ENCODE measurements around the gene IGSF9.
A peak's percentile ranks its signal among the peaks of the same experiment; 100 is the strongest.

The IGSF9 gene

DNA sequence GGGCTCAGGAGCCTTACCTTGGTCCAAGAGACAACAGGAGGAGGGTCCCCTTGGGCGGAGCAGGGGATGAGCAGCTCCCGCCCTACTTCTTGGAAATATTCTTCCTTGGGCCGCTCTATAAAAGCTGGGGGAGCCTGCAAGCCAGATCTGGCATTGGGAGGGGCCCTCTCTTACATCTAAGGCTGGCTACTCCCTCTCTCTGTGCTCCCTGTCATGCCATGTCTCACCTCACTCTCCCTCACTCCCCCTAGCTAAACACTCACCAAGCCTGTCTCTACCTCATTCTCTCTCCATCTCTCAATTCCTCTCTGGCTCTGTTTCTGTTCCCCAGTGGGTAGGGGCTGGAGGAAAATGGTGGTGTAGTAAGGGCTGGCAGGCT is 13.6 kb downstream of the IGSF9 start:
- no peak for DNase-seq

GRCh38 chr1:159931101-159931794 is 14.2 kb downstream of the IGSF9 start:
- DNase-seq: no peak

DNA sequence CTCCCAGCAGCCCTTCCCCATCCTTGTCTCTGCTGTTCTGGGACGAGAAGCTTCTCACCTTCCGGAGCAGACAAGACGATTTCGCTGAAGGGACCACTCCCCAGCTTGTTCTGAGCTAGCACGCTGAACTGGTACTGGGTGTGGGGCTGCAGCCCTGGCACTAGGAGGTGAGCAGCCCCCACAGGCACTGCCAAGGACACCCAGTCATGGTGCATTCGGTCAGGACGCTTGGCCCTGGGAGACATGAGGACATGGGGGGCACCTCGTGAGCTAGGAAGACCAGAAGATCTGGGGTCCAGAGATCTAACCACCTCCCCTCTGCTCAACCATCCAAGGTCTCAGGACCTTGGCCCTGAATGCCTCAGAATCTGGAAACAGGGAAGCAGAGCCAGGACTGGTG is 14.8 kb downstream of the IGSF9 start:
- DNase-seq: no peak

GRCh38 chr1:159930216-159930615 is 15.2 kb downstream of the IGSF9 start:
- no peak for DNase-seq

DNA sequence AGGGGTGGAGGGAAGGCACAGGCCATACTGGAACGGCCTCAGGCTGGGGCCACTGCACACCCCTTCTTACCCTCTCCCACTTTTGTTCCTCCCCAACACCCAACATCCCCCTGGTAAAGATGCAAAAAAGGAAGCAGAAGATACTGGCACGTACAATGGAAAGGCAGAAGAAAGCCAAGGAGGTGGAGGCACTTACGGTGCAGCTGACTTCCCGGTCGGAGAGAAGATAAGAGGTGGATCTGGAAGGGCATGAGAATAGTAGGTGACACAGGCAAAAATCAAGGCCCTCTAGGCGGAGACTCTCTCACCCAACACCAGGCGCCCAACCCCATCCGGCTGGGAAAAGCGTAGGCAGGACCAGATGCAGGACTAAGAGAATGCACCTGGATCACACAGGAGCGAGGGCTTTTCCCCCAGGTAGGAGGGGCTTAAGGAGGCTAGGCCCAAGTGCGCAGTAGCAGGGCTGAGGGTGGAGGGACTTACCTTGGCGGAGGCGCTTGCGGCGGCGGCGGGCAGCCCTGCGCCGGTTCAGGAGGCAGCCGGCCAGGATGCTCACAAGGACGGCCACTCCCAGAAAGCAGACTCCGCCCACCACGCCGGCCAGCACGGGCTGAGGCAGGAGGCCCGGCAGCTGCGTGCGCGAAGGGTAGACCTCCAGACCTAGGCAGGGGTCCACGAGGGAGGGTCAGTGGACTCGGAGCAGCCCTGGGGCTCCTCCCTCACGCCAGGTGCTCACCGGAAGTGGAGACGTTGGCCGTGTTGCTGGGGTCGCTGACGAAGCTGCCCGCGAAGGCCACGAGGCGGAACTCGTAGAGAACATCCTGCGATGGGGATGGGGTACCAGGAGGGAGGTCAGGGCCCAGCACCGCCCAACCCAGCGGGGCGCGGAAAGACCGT is 16.0 kb downstream of the IGSF9 start:
- no peak for DNase-seq

GRCh38 chr1:159928491-159929050 is 16.8 kb downstream of the IGSF9 start:
- DNase-seq: no peak

DNA sequence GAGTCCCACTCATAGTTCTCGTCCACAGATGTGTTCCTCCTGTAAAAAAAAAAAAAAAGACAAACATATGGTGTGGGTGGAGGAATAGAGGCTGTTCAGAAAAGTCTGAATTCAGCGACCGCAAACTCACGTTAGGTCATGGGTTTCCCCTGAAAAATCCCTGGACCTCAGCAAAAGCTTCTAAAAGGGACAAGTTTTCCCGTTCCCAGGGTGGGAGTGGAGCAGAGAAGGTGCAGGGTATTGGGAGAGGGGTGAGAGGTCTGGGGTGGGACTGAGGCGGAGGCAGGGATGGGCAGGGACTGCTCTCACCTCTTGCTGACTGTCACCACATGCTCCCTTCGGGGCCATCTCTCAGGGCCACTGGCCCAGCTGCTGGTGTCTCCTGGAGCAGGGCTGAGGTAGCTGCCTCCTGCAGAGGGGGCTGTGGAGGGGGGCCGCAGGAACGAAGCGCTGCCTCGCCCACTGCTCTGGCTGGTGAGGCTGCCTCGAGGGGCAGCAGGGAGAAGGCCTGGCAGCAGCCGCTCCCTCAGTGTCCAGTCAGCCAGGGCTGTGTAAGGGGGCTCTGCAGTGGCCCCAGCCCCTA is 17.5 kb downstream of the IGSF9 start:
- DNase-seq: no peak

DNA sequence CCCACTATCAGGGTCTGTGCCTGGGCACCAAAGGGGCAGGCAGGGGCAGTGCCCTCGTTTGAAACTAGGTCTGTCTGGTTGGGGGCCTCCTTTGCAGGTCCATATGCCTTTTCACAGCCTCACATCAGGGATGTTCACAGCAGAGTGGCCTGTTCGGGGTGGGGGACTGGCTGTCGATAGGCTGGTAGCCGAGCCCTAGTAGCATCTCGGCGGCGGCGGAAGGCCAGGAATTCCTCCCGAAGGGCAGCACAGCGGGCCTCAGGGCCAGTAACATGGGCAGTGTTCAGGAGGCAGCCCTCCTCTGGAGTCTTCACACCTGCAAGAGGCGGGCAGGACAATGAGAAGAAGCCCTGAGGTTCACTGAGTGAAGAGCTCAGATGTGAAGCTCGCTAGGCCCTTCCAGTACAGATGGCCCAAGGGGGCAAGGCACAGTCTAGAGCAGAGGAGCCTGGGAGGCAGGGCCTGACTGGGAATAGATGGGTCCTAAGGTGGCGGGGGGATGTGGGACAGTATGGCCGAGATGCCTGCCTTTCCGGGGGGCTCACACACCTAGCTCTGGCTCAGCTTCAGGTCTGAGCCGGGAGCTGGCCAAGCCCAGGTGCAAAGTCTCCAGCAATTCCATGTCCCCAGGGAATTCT is 18.1 kb downstream of the IGSF9 start:
- DNase-seq: no peak

DNA sequence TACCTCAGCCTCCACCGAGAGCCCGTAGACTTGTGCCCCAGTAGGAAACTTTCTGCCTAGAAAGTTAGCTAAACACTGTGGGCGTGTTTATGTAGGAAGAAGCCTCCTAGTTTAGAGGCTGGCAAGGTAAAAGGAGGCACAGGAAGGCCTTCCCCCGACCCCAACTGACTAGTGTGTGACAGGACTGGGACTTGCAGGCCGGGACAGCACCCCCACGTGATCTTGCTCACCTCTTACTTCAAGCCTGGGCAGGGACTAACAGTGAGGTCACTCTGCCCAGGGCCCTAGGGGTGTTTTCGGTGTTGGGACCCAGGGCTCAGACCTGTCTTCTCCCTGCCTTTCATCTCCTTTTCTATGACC is 19.7 kb downstream of the IGSF9 start:
- DNase-seq: no peak

DNA sequence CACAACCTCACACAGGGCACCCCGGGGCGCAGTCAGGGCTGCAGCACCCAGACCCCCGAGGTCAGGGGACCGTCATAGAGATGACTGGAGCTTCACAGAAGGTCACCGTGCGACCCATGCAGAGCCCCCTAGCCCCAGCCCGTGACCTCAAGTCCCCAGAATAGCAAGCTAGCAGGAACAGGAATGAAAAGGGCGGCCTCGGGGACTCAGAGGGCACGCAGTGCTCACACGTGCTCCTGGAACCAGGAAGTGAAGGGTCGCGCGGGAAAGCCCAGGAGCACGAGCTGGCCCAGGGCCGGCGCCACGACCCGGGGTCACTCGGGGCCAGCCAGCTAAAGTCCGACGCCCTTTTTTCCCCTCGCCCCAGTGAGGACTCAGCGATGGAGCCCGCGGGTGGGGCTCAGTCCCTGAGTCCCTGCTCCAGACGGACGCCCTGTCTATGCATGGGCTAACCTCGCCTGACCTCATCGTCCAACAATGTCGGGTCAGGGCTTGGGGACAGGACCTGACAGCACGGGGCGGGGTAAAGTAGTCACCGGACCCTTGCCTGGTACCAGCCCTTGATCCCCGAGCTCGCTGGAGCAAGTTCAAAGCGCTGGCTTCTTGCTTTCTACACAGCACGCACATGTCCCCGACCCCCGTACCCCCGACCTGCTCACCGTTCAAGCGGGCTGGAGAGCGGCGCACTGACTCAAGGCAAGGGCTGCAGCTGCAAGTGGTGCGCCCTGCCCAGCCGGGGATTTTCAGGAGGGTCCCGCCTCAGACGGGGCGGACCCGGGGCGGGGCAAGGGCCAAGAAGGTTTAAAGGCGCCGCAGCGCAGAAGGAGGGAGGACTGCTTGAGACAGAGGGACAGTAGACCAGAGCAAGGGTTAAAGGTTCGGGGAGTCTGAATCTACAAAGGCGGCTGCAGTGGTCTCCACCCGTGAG is 20.4 kb downstream of the IGSF9 start, which contains the start of gene TAGLN2:
TSS of gene TAGLN2 (minus strand) at position 717 of the 928 bp plus-strand sequence. CDS start 4,998 bp downstream, outside the sequence.
- DNase-seq: peak; percentile 92

DNA sequence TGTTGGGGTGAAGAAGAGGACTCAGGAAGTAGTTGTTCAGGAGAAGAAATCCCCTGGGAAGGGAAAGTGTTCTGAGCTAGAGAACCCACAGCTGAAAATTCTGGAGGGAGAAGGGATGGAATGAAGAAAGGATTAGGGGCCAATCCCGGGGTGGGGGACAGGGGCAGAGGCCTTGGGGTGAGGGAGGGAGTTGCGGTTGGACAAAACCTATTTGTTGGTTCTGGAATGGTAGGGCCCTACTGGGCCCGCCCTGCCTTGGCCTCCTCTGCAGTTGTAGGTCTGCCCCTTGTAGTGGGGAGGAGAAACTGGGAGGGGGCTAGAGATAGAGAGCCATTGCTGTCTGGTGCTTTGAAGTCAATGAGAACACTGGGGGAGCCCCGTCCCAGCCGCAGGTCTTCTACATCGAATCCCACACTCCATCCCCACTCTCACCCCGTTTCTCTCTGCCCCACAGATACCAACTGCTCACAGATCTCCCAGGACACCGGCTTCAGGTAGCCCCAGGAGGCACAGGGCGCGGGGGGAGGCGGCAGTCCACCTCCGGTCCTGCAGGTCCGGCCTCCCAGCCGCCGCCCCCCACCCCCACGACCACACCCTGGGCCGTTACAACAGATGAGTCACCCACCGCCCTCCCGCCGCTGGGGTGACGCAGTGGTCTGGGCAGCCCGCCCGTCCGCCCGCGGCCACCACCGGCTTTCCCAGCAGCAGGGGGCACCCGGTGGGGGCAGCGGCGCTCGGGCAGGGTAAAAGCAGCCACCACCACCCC is 21.2 kb downstream of the IGSF9 start:
- DNase-seq: peak; percentile 57

DNA sequence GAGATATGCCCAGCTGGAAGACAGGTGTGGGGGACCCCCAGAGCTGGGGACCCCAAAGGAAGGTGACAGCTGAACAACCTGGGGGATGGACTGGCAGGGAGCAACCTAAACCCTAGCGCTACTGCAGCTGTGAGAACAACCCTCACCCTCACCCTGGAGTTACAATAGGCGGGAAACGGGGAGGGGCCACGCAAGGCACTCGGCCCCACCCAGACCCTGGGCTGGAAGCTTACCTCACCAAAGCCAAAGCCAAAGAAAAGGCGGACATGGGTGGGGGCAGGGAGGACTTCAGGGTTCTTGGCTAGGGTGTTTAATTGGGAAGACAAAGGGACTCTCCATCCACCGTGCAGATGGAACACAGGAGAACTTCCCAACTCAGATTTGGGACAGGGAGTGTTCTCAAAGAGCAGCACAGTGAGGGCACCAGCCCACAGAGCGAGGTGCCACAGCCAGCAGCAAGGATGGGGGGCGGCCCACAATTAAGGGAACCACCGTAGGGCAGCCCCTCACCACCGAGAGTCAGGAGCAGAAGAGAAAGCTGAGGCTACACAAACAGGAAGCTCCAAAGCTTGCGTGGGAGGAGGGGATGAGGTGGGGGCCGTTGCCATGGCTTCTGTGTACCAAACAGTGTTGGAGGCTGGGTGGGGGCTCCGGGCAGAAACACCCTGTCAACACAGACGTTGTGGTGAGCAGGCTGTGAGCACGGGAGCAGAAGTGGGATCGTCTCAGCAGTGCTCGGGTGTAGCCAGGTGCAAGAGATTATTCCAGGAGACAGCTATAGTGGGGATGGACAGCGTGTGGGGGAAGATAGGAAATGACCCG is 22.0 kb downstream of the IGSF9 start:
- DNase-seq: peak; percentile 78

DNA sequence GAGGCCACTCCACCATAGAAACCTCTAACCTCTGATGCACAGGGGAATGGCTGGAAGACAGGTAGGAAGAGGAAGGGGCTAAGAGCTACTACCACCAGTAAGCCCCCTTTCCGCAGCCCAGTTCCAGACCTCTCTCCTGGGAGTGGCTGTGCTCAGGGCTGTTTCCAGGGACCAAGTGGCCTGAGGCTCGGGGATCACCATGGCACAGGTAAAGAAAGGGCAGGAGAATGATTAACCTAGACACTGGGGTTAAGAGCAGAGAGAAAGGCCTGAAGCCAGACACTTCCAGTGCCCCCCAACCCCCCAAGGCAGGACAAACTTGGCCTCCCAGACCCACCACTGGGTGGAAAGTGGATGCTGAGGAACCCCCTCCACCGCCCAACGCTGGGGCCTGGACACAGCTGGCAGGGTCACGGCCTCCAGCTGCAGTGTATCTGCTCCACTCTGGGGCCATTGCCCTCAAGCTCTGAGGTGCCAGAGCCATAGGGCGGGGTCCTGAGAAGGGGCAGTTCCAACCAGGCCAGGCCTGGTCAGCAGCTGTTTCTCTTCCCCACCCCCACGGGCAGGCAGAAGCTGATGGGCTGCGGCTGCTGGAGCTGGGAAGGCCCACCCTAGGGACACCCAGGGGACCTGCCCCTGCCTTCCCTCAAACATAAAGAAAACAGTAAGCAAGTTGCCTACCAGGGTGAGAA is 22.8 kb downstream of the IGSF9 start:
- DNase-seq: no peak

DNA sequence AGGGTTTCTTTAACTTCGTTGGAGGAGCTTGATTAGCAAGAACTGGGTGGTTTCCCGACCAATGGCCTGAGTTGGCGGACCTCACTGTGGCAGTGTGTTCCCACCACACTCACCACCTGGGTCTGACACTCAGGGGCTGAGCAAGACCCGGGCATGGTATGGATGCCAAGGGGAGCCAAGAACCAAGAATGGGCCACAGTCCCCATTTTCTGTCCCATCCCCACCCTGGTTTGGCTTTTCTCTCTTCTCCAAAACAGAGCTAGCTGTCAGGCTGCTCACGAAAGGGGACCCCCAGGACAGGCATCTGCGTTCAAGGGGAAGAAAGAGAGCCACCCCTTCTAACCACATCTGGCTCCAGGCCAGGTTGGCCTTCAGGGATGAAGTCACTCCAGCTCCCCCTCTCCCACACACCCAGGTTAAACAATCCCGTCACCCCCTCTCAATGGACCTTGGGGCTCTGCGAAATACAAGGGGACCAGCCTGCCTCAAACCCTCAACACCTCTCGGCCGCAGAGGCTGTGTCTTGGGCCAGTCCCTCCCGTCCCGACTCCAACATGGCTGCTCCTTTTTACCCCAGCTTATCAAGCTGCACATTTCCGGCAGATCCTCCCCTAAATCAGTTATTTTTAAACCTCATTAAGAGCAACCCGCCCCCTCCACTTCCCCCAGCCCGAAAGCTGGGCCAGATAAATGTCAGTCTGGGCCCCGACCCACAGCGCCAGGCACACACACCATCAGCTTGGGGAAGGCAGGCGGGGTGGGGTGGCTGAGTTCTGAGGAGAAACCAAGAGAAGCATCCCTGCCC is 23.5 kb downstream of the IGSF9 start:
- DNase-seq: no peak

GRCh38 chr1:159921251-159921650 is 24.2 kb downstream of the IGSF9 start:
- no peak for DNase-seq

DNA sequence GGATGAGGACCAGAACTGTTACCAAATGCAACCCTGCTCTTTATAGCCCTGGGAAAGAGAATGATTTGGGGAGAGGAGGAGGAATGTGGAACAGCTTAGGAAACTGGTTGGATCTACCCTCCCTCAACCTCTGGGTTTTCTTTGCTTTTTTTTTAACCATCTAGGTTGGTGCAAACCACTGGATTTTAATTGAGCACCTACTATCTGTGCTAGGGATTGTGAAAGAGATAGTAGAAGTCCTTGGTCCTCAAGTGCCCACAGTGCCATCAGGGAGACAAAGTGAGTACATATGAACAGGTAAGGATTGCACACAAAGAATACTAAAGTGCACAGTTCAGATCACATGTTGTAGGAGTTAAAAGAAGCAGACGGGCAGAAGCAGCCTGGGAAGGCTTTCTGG is 24.8 kb downstream of the IGSF9 start:
- no peak for DNase-seq

GRCh38 chr1:159920202-159920601 is 25.2 kb downstream of the IGSF9 start:
- DNase-seq: no peak

DNA sequence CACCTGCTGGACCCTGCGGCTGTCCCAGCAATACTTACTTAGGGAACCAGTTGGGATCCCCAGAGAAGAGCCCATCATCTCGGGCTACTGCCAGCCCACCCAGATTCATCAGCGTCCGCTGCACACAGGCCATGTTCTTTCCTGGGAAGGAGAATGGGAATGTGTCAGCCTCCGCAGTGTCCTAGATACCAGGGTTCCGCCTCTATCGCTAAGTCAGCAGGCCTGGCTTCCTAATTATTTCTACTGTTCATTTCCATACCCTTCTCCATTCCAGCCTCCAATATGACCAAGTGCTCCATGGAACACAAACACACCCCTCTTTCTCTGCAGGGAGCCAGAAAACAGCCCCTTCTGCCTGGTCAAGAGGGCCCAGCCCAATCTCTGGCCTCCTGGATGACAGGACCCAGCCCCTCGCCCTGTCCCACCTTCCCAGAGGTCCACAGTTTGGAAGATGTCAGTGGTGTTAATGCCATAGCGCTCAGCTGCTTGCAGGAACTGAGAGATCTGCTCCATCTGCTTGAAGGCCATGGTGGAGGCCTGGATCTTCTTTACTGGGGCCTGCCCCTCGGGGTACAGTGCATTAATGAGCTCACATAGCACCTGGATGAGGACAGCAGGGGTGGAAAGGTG is 26.1 kb downstream of the IGSF9 start:
- no peak for DNase-seq

Measured in activated CD8-positive, alpha-beta memory T cell treated with anti-CD3 and anti-CD28 coated beads, Interleukin-2, amount 50 U/mL, for 4 hours (primary cell).